Duodenal mucosa (tissue), 2 donors: Measurements from ENCODE around the gene OGFOD1.

Experiments used
- H3K27ac ChIP-seq: one replicate; pipeline ENCODE4 v1.7.0; 2013; ENCODE audit warnings: low read depth, low read length
- H3K27me3 ChIP-seq, 2 donors: one replicate each; pipeline ENCODE4 v1.7.0; 2013; ENCODE audit warnings: low read length in 2 of 2, control low read depth in 1 of 2; ENCODE audit not compliant: insufficient read depth in 2 of 2, control insufficient read depth in 1 of 2
- H3K36me3 ChIP-seq, 2 donors: one replicate each; pipeline ENCODE4 v1.7.0; 2013; ENCODE audit warnings: low read length in 2 of 2, control low read depth in 1 of 2; ENCODE audit not compliant: insufficient read depth in 2 of 2, control insufficient read depth in 1 of 2
- H3K4me1 ChIP-seq, 2 donors: one replicate each; pipeline ENCODE4 v1.7.0; 2013; ENCODE audit warnings: low read length in 2 of 2, control low read depth in 1 of 2; ENCODE audit not compliant: insufficient read depth in 2 of 2, control insufficient read depth in 1 of 2
- H3K4me3 ChIP-seq, 2 donors: one replicate each; pipeline ENCODE4 v1.7.0; 2013; ENCODE audit warnings: low read length in 2 of 2, low read depth in 1 of 2
- H3K9ac ChIP-seq, 2 donors: one replicate each; pipeline ENCODE4 v1.7.0; 2013; ENCODE audit warnings: low read length in 2 of 2, low read depth in 1 of 2
- H3K9me3 ChIP-seq, 2 donors: one replicate each; pipeline ENCODE4 v1.7.0; 2013; ENCODE audit warnings: low read length in 2 of 2, control low read depth in 1 of 2; ENCODE audit not compliant: control insufficient read depth in 1 of 2

The OGFOD1 gene

DNA sequence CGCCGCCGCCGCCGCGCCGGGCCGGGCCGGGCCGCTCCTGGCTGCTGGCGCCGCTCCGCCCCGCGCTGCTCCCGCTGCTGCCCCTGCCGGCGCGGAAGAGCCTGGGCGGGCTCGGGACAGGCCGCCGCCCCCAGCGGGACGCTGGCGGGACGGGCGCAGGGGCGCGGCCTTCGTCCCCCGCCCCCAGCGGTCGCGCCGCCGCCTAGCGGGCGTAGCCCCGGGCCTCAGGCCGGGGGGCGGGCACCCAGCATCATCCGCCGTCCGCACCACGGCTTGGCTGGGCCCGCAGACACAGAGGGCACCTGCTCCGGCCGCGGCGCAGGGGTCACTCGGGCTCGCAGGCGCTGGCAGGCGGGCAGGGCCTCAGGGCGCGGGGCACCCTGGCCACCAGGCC is 25.9 kb upstream of the OGFOD1 start, which contains the start of gene AMFR:
Gene AMFR (minus strand): TSS at position 107 of the 394 bp plus-strand sequence. CDS start 218 bp downstream, outside the sequence.
- Histone ChIP-seq H3K27me3 (no peaks in the 10 kb centered on the region), H3K4me3 (peak within 1 kb of the TSS; percentile 74 to 79), H3K36me3 (peaks cover 0 to 4% of the 10 kb centered on the region in 2 donors), H3K9ac (peak within 1 kb of the TSS; percentile 61 to 73), H3K9me3 (no peaks in the 10 kb centered on the region), H3K27ac (peak within 1 kb of the TSS; percentile 39), H3K4me1 (peaks cover 22 to 27% of the 10 kb centered on the region in 2 donors)

DNA sequence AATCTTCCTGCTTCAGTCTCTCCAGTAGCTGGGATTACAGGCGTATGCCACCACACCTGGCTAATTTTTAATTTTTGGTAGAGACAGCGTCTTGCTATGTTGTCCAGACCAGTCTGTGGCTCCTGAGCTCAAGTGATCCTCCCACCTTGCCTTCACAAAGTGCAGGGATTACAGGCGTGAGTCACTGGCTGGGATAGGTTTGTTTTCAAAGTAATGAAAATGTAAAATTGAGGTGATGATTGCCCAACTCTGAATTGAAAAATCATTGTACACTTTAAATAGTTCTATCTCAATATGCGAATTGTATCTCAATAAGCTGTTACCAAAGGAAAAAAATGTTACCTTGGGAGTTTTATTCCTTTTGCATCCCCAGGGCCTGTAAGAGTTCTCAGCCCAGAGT is 24.8 kb upstream of the OGFOD1 start:
- H3K27ac ChIP-seq, result no peak overlapping the region
- H3K9me3 ChIP-seq, result no peaks in the 10 kb centered on the region
- H3K4me3 ChIP-seq, result no peak overlapping the region
- H3K36me3 ChIP-seq, result peaks cover 0 to 12% of the 10 kb centered on the region in 2 donors
- no peak overlapping the region for H3K9ac ChIP-seq
- no peaks in the 10 kb centered on the region for H3K27me3 ChIP-seq
- peaks cover 22 to 23% of the 10 kb centered on the region in 2 donors for H3K4me1 ChIP-seq

DNA sequence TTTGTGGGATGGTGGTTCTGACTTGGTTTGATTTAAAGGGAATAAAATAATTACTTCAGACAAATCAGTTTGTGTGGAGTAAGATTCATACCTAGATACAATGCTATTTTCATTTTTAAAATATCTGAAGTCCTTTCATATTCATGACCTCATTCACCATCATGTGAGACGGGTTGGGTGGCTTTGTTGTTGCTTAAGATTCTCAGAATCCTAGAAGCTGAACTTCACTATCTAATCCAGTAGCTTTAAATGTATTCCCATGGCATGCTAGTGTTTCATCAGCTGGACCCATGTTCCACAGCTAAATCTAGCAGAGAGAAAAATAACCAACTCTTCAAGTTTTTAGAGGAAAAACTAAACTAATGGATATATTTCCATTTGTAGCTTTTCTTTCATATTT is 23.3 kb upstream of the OGFOD1 start:
- Histone ChIP-seq H3K9me3 (no peaks in the 10 kb centered on the region), H3K4me3 (no peak overlapping the region), H3K36me3 (peaks cover 5 to 18% of the 10 kb centered on the region in 2 donors), H3K4me1 (peaks cover 8 to 10% of the 10 kb centered on the region in 2 donors), H3K27ac (no peak overlapping the region), H3K27me3 (no peaks in the 10 kb centered on the region), H3K9ac (no peak overlapping the region)

DNA sequence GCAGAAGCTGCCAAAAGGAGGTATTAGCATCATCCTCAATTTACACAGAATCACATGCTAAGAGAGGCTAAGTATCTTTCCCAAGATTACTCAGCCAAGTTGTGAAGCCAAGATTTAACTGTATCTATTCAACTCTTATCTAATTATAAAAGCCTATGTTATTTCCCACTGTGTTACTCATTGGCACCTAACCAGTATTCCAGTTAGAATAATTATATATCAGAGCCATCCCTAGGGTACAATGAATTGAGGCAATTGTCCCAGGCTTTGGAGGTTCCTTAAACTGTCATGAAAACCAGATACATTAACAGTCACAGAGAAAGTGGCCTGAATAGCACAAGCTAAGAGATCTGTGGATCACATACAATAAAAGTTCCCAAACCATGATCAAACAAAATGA is 15.1 kb upstream of the OGFOD1 start:
- H3K27me3 ChIP-seq, result no peaks in the 10 kb centered on the region
- no peaks in the 10 kb centered on the region for H3K4me1 ChIP-seq
- peaks cover 26 to 65% of the 10 kb centered on the region in 2 donors for H3K36me3 ChIP-seq
- no peak overlapping the region for H3K27ac ChIP-seq
- H3K9ac ChIP-seq, result no peak overlapping the region
- no peak overlapping the region for H3K4me3 ChIP-seq
- no peaks in the 10 kb centered on the region for H3K9me3 ChIP-seq

DNA sequence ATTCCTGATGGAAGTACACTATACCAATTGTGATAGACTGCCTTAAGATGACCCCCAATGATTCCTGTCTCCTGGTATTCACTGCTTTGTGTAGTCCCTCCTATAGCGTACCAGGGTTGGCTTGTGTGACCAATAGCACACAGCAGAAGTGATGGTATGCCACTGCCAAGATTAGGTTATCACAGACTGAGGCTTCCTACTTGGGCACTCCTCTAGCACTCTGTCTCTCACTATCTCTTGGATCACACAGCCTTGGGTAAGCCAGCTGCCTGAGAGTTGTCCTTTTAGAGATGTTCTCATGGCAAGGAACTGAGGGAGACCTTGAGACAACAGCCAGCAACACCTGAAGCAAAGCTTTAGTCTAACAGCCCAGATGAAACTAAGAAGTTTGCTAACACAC is 13.3 kb upstream of the OGFOD1 start:
- Histone ChIP-seq H3K4me1 (no peaks in the 10 kb centered on the region), H3K4me3 (no peak overlapping the region), H3K9ac (no peak overlapping the region), H3K27me3 (no peaks in the 10 kb centered on the region), H3K27ac (no peak overlapping the region), H3K9me3 (no peaks in the 10 kb centered on the region), H3K36me3 (peaks cover 27 to 66% of the 10 kb centered on the region in 2 donors)

DNA sequence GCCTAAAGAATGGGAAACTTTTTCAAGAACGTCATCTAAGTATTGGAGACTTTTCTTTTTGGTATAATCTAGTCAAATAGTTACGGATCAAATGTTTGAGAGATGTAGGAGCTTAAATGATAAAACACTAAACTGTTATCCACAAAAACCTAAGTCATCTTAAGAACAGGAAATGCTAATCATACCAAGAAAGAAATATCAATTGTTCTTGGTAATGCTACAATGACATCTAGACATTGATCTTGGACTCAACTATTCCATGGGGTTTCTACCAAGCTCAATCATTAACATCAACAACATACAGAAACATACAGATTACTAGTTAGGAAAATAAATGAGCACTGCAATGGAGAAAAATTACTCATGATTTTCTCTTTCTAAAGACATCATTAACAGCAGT is 4.1 kb upstream of the OGFOD1 start:
- H3K9me3 ChIP-seq, result no peaks in the 10 kb centered on the region
- no peak overlapping the region for H3K27ac ChIP-seq
- H3K4me3 ChIP-seq, result peak overlapping the region in 1 of 2 donors; percentile 37
- H3K9ac ChIP-seq, result no peak overlapping the region
- H3K4me1 ChIP-seq, result peaks cover 25 to 29% of the 10 kb centered on the region in 2 donors
- no peaks in the 10 kb centered on the region for H3K27me3 ChIP-seq
- peaks cover 3 to 31% of the 10 kb centered on the region in 2 donors for H3K36me3 ChIP-seq

DNA sequence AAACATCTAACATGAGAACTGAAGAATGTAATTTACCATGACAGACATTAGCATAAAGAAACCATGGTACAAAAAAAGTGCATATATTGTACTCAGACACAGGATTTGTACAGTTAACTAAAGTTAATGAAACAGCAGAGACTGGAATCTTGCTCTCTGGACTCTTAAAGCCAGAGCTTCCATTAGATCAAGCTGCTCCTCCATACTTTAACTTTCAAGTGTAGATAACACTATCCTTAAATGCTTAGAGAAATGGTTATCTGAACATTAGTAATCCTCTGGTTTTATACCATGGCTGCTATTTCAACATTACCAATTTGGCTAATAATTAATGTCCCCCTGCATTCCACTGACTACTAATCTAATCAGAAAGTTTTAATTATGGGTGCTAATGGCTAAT is 3.3 kb upstream of the OGFOD1 start:
- Histone ChIP-seq H3K36me3 (peaks cover 3 to 28% of the 10 kb centered on the region in 2 donors), H3K27ac (no peak overlapping the region), H3K9ac (no peak overlapping the region), H3K9me3 (no peaks in the 10 kb centered on the region), H3K27me3 (no peaks in the 10 kb centered on the region), H3K4me1 (peaks cover 32 to 36% of the 10 kb centered on the region in 2 donors), H3K4me3 (peak overlapping the region in 1 of 2 donors; percentile 37)

DNA sequence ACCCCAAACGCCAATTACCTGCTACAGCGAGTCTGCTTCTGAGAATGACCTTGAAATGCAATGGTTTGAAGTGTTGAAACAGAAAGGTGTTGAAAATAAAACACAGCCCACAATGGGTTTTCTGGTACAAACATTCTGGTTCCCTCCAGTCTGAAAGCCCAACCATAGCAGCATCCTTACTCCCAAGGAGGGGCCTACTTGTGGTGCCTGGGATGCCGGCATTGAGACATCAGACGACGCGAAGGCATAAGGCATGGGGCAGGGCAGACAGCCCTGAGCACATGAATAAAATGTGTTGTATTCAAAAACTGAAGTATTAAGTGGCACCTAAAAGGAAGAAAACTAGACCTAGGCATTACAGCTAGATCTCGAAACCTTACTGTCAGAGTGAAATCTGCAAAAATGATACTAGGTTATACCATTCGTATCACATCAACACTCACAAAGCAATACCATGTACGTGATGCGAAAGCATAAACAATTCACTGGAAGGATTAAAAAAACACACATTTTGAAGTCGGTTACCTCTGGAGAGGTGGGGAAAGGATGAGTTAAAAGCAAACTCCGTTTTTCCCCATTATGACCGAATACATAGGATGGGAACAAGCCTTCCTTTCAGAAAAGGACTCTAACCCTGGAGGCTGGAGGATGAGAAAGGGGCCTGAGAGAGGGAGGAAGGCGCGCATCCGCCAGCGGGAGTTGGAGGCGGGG is 924 bp upstream of the OGFOD1 start:
- peak overlapping the region; percentile 78 to 85 for H3K9ac ChIP-seq
- H3K36me3 ChIP-seq, result peaks cover under 1 to 23% of the 10 kb centered on the region in 2 donors
- H3K4me1 ChIP-seq, result peaks cover 32 to 39% of the 10 kb centered on the region in 2 donors
- H3K27ac ChIP-seq, result no peak overlapping the region
- peak overlapping the region; percentile 93 to 96 for H3K4me3 ChIP-seq
- H3K9me3 ChIP-seq, result no peaks in the 10 kb centered on the region
- no peaks in the 10 kb centered on the region for H3K27me3 ChIP-seq

DNA sequence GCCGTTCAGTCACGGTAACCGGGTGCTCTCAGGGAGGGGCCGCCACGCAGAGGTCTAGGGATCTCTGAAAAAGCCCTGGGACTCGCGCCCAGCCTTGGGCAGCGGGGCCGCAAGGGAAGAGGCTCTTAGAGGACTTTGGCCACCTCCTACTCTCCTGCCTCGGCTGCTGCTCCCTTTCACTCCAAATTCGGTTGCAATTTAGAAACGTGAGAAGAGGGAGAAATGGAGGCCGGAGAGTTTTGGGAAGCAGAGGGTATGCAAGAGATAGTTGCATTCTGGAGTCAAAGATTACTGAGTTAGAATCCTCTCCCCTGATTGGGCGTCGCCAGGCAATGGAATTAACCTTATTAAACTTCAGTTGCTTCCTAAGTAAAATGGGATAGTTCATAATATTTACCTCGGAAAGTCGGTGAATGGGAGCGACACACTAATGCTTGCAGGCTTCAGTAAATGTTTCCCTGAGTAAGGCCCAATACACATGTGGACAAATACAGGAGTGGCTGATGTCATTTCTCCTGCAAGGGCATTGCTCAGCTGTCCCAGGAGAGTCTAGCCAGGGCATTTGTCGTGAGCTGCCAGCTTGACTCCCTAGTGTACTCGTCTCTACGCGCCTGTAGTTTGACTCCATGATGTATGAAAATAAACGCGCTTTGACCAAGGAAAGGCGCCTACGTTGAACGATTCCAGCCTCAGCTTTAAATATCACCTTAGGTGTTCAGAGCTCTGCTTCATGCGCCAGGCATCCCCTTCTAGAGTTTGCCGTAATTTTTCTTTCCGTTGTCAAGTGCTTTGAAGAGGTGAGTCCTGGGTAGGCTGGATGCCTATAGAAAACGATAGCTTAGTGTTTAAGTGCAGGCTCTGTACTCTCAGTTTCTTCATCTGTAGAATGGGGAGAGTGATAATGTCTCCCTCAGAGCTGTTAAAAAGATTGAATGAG is 667 bp downstream of the OGFOD1 start:
- Histone ChIP-seq H3K9me3 (no peaks in the 10 kb centered on the region), H3K9ac (peak overlapping the region; percentile 67 to 81), H3K27me3 (no peaks in the 10 kb centered on the region), H3K36me3 (peaks cover 5 to 26% of the 10 kb centered on the region in 2 donors), H3K4me3 (peak overlapping the region; percentile 93 to 96), H3K4me1 (peaks cover 29 to 39% of the 10 kb centered on the region in 2 donors), H3K27ac (peak overlapping the region; percentile 36)
